Anterior cingulate cortex (tissue), 58 donors: ENCODE results near the gene EVL.

Source experiments
- DNase-seq, 58 donors: peaks; one replicate each; lab custom pipeline; 2025; lab: John Stamatoyannopoulos, UW

The EVL gene

DNA sequence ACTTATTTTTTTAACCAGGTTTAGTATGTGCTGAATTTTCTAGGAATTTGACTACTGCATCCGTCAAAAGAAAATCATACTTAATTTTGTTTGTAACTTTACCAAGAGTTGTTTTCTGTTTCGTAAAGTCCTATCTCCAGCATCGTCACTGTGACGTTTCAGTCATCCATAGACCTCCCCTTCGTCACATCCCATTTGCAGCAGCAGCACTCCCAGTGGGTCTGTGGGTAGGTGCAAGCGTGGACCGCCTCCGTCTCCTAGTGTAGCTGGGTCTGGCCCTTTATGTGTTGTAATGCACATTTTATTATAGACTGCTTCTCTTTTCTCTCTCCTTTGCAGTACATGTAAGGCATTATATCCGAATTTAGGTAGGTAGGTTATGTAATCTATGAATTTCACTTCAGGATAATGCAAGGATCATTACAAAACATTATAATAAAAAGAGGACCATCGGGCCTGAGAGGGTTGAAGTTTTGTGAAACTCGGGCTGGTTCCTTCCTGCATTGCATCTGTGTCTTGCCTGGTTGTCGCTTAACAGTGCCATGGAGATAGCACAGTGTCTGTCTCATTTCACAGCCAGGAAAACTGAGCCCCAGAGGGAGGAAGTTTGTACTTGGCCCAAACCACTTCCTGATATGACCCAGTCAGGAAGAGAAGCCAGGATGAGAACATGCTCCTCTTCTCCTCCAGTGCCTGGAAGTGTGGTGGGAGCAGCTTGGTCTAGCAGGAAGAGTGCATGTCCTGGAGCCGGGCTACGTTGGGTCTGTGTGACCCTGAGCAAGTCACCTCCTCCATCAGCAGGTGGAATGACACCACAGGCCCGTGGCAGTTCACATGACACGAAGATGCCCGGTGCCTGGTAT, 41.3 kb downstream of the EVL start:
- DNase-seq = no peak

DNA sequence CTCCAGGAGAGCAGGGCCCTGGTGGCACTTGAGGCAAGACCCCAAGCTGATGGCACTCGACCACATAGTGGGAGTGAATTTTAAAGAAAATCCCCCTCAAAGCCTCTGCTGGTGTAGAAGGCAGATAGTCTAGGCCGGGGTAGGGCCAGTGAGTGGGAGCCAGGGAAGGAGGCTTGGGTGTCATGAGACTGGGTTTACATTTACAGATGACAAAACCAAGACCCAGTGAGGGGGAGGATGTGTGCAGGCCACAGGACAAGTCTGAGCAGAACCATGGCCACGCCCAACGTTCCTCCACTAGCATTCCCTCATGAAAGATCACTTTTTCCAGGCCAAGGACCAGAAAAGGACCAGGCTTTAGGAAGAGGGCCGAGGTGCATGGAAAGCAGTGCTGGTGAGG, 42.0 kb downstream of the EVL start:
- DNase-seq = no peak

DNA sequence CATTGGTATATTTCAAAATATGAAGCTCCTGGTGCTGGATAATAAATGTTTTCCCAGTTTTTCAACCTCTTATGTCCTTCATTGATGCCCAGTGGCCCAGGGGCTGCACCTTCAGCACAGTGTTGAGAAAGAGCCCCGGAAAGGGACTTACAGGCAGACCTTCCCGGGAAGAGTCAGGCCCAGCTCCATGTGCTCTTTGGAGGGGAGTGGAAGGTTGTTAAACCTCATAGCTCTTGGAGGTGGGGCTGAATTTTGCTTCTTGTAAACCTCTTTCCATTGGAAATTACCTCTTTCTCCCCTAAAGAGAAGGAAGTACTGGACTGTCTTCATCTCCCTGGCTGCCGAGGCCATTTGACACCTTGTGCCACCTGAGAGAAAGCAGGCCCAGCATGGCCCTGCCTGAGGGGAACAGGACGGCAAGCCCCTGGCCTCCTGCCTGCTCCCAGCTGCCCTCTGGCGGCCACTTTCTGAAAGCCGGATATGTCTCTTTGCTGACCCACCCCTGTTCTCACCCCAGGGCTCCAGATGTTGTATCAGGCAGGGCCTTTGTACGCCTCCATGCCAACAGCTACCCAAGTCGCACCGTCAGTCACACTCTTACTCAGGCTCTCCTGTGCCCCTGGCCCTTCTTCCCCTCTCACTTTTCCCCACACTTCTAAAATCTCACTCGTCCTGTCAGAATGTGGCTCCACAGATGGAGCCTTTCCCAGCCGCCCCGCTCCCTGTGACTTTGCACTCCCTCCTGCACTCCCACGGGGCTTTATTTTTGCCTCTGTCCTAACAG, 43.0 kb downstream of the EVL start:
- peak in 47 of 58 donors; percentile 17 to 84 (median 62) for DNase-seq

DNA sequence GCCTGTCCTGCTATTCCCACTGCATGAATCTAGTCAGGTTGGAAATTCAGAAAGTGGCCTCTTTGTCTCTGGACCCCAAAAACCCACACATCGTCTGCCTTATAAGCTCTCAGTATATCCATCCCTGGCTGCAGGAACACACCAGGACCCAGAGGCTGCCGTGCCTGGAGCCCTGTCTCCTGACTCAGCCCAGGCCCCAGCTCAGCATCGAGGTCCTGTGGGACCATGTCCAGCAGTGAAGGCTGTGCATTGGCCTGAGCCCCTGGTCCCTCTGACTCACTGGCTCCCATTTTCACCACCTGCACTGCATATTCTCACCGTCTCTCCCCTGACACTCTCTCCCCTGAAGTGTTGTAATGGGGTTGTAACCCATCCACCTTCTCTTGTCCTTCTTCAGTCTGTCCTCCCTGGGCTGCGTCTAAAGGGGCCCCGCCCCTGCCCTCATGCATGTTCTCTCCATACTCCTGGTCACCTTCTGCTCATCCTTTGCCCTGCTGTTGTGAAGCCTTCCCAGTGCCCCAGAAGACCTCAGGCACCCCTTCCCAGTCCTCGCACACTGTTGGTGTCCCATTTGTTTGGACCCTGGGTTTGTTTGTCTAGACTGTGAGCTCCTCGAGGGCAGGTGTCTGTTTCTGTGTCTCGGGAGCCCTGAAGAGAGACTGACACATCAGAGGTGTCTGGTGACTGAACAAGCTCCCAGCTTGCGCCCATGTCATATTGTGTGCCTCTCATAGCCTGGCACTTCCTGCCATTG, 43.8 kb downstream of the EVL start:
- DNase-seq = no peak

GRCh38 chr14:100109594-100109955, 44.4 kb downstream of the EVL start:
- no peak for DNase-seq

- no peak for DNase-seq
Measured at GRCh38 chr14:100110816-100111215, 45.6 kb downstream of the EVL start.

DNA sequence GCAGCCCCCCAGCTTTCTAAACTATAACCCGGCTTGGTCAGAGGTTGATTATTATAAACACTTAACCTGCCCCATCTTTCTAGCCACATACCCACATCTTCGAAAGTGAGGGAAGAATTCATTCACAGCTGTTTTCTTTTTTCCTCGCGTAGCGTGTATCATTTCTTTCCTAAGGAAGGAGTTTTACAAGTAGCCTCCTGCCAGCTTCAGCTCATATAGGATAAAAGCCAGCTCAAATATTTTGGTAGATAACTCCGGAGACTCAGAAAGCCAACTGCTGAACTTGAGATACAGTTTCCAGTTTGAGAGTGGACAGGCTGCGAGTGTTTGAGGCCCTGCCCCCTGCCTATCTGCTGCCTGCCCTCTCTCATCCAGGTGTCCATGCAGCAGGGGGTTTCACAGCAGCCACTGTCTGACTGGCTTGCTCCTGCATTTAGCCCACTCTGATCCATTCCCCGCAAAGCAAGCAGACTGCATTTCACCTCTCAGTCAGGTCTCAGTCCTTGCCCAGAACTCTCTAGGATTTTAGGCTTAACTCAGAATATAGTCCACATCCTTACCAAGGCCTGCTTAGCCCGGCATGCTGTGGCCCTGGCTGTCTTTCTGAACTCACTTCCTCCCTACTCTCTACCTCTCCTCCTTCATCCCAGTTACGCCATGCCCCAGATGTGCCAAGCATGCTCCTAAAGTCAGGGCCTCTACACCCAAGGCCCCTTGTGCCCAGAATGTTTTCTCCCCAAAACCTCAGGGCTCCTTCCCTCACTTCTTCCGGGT, 46.9 kb downstream of the EVL start:
- no peak for DNase-seq

- no peak for DNase-seq
Measured at GRCh38 chr14:100114109-100114765, 49.0 kb downstream of the EVL start.

GRCh38 chr14:100115236-100115635, 50.0 kb downstream of the EVL start:
- peak in 2 of 58 donors; percentile 54 to 67 for DNase-seq

GRCh38 chr14:100115726-100116125, 50.5 kb downstream of the EVL start:
- DNase-seq = peak in 23 of 58 donors; percentile 20 to 89 (median 53)

GRCh38 chr14:100116134-100116533, 50.9 kb downstream of the EVL start:
- DNase-seq = no peak

DNA sequence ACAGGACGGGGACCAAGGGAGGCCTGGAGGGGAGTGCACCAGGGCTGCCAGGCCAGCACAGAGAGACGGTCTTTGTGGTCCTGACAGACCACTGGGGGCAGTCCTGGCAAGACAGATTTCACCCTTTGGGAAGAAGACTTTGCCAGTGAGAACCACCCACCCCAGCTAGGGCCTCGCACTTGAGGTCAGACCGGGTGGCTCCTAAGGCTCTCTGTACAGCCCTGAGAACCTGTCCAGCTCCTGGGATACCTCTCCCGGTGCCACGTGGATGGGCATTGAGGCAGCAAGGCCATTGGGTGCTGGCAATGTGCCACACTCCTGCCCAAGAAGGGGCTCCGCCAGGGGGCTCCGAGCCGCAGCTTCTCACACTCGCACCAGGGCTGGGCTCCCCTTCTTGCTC, 51.8 kb downstream of the EVL start:
- DNase-seq = no peak

GRCh38 chr14:100117633-100118395, 52.6 kb downstream of the EVL start:
- no peak for DNase-seq

GRCh38 chr14:100118396-100119011, 53.3 kb downstream of the EVL start:
- no peak for DNase-seq

- DNase-seq = no peak
Measured at GRCh38 chr14:100119251-100119650, 54.0 kb downstream of the EVL start.

GRCh38 chr14:100120522-100121269, 55.5 kb downstream of the EVL start:
- DNase-seq = peak in 1 of 58 donors; percentile 18

DNA sequence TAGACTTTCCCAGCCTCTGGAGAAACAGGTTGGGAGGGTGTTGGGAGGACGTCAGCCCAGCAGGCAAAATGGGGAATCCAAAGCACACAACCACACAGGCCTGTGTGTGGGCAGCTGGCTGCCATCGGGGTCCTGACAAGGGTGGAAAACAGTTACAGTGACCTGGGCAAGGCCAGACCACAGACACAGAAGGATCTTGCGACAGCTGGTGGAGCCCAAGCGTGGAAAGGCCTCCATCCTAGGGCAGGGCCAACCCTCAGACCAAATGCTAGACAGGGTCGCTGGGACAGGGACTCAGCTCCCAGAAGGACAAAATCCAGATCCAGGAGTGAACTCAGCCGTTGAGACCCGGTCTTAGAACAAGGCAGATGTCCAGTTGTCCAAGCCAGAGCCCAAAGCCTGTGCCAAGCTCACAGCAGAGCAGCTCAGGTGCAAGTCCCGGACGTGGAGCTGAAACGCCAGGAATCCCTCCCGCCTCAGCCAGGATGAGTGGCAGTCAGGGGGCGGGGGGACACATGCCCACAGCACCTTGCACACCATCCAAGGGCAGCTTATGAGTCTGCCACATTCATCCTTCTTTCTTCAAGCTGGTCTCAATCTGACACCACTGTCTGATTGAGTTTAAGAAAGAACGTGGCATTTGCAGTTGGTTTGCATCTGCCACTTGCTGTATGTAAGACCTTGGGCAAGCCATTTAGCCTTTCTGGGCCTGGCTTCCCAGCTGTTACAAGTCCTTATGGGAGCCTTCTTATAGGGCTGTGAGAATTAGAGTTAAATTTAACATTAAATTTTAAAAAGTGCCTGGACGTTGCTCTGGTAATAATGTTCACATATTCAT, 56.6 kb downstream of the EVL start:
- DNase-seq = no peak
